ENCODE data around the gene CDH4.

GRCh38 chr20:61297986-61298385, 45.9 kb downstream of the CDH4 start:
- TF ChIP-seq CTCF (conservative IDR thresholded peaks at IDR 0.05), result no peak
- no peak for TF ChIP-seq ZFX (IDR thresholded peaks at IDR 0.05)

Data from C4-2B (cell line).